Heart left ventricle (tissue), 16 donors: ENCODE results near the gene CPNE8. TPM values are rescaled to one million over a fixed set of nuclear protein-coding genes. Genes with fewer than 3 reads are reported as not detected.

Source experiments
- ATAC-seq, 4 donors: fragments of 200-7000 bp; cut with Tn5 transposase; one replicate each; pipeline ENCODE4 v1.9.1; 2020 to 2022; ENCODE audit warnings: moderate library complexity in 4 of 4, mild to moderate bottlenecking in 3 of 4, moderate number of reproducible peaks in 1 of 4
- DNase-seq, 5 donors: peaks; one replicate each; pipeline ENCODE4 v3.0.0-alpha.2; 2020
- H3K27ac ChIP-seq, 12 donors: fragments of 200-600 bp; sonication (generic) in 4 of 12; one replicate each; pipeline versions ENCODE4 v1.5.0 to v1.8.0; 2016 to 2022; ENCODE audit warnings: mild to moderate bottlenecking in 2 of 12
- H3K27me3 ChIP-seq, 9 donors: fragments of 200-600 bp; sonication (generic) in 2 of 9; one replicate each; pipeline versions ENCODE4 v1.5.1 to v1.8.0; 2016 to 2022; ENCODE audit warnings: mild to moderate bottlenecking in 3 of 9
- H3K36me3 ChIP-seq, 9 donors: fragments of 200-600 bp; sonication (generic) in 2 of 9; one replicate each; pipeline versions ENCODE4 v1.5.0 to v1.8.0; 2018 to 2022; ENCODE audit warnings: mild to moderate bottlenecking in 2 of 9
- H3K4me1 ChIP-seq, 12 donors: fragments of 200-600 bp; sonication (generic) in 4 of 12; one replicate each; pipeline versions ENCODE4 v1.5.0 to v1.8.0; 2016 to 2022; ENCODE audit warnings: mild to moderate bottlenecking in 3 of 12
- H3K4me3 ChIP-seq, 12 donors: fragments of 200-600 bp; sonication (generic) in 4 of 12; one replicate each; pipeline versions ENCODE4 v1.5.0 to v1.8.0; 2017 to 2022; ENCODE audit warnings: mild to moderate bottlenecking in 9 of 12, moderate library complexity in 4 of 12
- H3K9me3 ChIP-seq, 12 donors: fragments of 200-600 bp; sonication (generic) in 4 of 12; one replicate each; pipeline versions ENCODE4 v1.5.0 to v1.8.0; 2016 to 2022; ENCODE audit warnings: mild to moderate bottlenecking in 1 of 12
- POLR2A ChIP-seq, 2 donors: fragments of 450-650 bp; IDR thresholded peaks; one replicate each; pipeline ENCODE4 v1.6.1; 2017; ENCODE audit warnings: antibody characterized with exemption in 2 of 2, mild to moderate bottlenecking in 2 of 2, moderate library complexity in 2 of 2
- WGBS, 4 donors: extraction: QIAGEN DNeasy Blood & Tissue Kit in 2 of 4; methylation state at CpG; one replicate each; pipeline versions ENCODE4 v1.1.5 to v1.1.7; 2013 to 2018; 5-methylcytosine and 5-hydroxymethylcytosine counted together
- intact Hi-C, 10 donors: fragments of 100-400 bp; cut with DNase I; formaldehyde crosslinking; loops; one replicate each; pipeline versions ENCODE4 v1.11.1 to v1.14.2; 2022
- polyA plus RNA-seq, 2 donors: library from polyadenylated mRNA; stranded (reverse); fragments of 200-250 nt; gene quantifications; one replicate each; pipeline ENCODE4 v1.2.3, GENCODE V29; 2013
- total RNA-seq, 9 donors: library from RNA; depleted of rRNA in 2 of 9; stranded (reverse); fragments of >200 nt in 2 of 9; fragmentation: NEBNext Ultra II Directional in 3 of 9; extraction: Animal tissue kit (Norgen Biotek cat#: 25700) in 3 of 9; gene quantifications; one replicate each; pipeline versions ENCODE4 v1.1.0 to v1.2.4, GENCODE V29; 2016 to 2023
- TF ChIP-seq, protein P1 (sequence below), 12 donors: fragments of 200-600 bp; sonication (generic) in 4 of 12; IDR thresholded peaks; one replicate each; pipeline versions ENCODE4 v1.5.0 to v1.8.0; 2018 to 2022; ENCODE audit warnings: antibody characterized with exemption in 12 of 12, mild to moderate bottlenecking in 5 of 12
- donor health status: ischemic (EF 13 %, LVEDD 7.1; RV severe dilation, severe dysfunction).
- donor health status: healthy with polysubstance abuse.
- donor health status: DM: no; HTN: yes; CAD: no.
- donor health status: DM: no; HTN: no; CAD: no.
- donor health status: ischemic (EF 25% LVEDD 6.9; RV normal size, moderate dysfunction).
- donor health status: ischemic (EF 25% LVEDD 5.7; RV mildly dilated, moderate dysfunction).
- donor health status: healthy.
- donor health status: DM: yes; HTN: yes; CAD: no.
- donor health status: ischemic (EF 35%, LVEDD 5.7; RV mildly dilated, moderate dysfunction).
- donor health status: nonischemic (EF 11% LVEDD 7.7; RV severe dilation, severe dysfunction).
- donor health status: DM: yes; HTN: yes; CAD: no.
- donor health status: PGD.
- donor health status: ischemic (EF 29% LVEDD 5.4; RV normal size, mild dysfunction).
- donor health status: nonischemic (EF 23%, LVEDD 6.1; RV moderate dilation, normal function).

Gene CPNE8
- total and polyA plus RNA-seq, 11 donors: 2.9 to 15.1 (median 4.5) TPM

DNA sequence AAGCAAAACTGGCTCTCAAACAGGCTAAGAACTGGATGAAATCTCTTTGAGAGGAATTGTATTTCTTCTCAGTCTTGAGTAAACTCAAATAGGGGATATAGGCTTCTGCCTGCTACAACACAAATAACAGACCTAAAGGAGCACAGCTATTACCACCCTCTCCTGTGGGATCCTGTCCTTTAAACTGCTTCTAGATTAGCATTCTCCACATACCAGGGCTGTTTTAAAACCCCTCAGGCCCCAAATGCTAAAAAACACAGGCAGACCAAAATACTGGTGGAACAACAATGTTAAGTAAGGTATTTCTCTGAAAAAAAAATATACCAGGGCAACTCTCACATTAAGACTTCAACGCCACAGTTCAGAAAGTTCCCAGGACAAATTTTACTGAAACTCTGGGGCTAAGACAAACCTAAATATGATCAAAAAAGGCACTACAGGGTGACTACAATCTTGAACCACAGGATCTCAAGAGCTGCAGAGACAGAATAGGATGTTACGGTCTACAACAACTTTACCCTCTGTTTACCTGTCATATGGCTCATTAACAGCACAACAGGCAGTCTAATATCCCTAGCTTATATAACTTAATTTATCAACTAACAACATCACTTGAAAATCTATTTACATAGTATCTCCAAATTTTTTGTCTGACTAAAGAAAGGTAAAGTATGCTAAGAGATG lies 7.2 kb downstream of the CPNE8 start:
- WGBS, 4 donors: 78 to 88% (median 85%) methylated on average over 2 of the region's 2 CpGs
- H3K9me3 ChIP-seq: no peaks in the 10 kb centered on the region
- no peak for ATAC-seq
- TF ChIP-seq, protein P1, sequence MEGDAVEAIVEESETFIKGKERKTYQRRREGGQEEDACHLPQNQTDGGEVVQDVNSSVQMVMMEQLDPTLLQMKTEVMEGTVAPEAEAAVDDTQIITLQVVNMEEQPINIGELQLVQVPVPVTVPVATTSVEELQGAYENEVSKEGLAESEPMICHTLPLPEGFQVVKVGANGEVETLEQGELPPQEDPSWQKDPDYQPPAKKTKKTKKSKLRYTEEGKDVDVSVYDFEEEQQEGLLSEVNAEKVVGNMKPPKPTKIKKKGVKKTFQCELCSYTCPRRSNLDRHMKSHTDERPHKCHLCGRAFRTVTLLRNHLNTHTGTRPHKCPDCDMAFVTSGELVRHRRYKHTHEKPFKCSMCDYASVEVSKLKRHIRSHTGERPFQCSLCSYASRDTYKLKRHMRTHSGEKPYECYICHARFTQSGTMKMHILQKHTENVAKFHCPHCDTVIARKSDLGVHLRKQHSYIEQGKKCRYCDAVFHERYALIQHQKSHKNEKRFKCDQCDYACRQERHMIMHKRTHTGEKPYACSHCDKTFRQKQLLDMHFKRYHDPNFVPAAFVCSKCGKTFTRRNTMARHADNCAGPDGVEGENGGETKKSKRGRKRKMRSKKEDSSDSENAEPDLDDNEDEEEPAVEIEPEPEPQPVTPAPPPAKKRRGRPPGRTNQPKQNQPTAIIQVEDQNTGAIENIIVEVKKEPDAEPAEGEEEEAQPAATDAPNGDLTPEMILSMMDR (IDR thresholded peaks at IDR 0.05): no peak
- TF ChIP-seq POLR2A (IDR thresholded peaks at IDR 0.05): no peak
- H3K4me1 ChIP-seq: peaks cover 0 to 26% (median 1%) of the 10 kb centered on the region in 12 donors
- no peaks in the 10 kb centered on the region for H3K36me3 ChIP-seq
- DNase-seq: no peak
- no peak overlapping the region for H3K27ac ChIP-seq
- H3K27me3 ChIP-seq: no peaks in the 10 kb centered on the region
- no peak overlapping the region for H3K4me3 ChIP-seq
- intact Hi-C loops: no loop called here

DNA sequence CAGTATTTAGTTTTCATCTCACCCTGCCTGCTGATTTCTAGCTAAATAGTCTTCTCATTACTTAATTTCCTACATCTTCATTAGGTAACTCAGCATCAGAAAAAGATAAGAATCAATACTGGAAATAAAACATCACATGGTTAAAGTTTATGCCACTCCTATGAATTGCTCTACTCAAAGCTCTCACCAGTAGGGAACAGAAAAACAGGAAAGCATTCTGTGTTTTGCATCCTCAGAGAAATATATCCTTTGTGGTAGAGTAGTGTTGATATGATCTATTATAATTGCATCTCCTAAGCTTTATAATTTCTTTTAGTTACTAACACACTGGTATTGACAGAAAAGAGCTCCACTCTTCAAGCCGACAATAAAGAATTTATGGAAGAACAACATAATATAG lies 9.9 kb downstream of the CPNE8 start:
- Histone ChIP-seq H3K27ac (peak overlapping the region in 4 of 12 donors; percentile 20 to 37 (median 22)), H3K4me3 (no peak overlapping the region), H3K9me3 (no peaks in the 10 kb centered on the region), H3K36me3 (no peaks in the 10 kb centered on the region), H3K27me3 (no peaks in the 10 kb centered on the region), H3K4me1 (peaks cover 0 to 16% (median 0%) of the 10 kb centered on the region in 12 donors)
- TF ChIP-seq, protein P1 (IDR thresholded peaks at IDR 0.05): no peak
- no peak for TF ChIP-seq POLR2A (IDR thresholded peaks at IDR 0.05)
- DNase-seq (no peak), ATAC-seq (peak in 1 of 4 donors; percentile 16)
- WGBS, 4 donors: 70 to 86% (median 75%) methylated on average over 1 of the region's 1 CpG
- intact Hi-C loops: no loop called here

DNA sequence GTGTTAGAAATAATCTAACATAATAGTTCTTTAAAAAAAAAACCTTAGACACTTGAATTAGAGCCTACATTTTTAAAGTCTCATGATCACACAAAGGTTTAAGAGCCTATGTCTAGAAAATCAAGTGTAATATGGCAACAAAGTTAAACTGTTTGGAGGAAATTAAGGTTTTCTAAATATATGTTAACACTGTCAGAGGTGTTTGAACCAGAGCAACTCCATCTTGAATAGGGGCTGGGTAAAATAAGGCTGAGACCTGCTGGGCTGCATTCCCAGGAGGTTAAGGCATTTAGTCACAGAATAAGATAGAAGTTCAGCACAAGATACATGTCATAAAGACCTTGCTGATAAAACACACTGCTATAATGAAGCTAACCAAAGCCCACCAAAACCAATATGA lies 12.4 kb downstream of the CPNE8 start:
- DNase-seq: no peak
- Histone ChIP-seq H3K4me1 (peaks cover 0 to 20% (median 0%) of the 10 kb centered on the region in 12 donors), H3K4me3 (no peak overlapping the region), H3K27ac (no peak overlapping the region), H3K9me3 (no peaks in the 10 kb centered on the region), H3K36me3 (no peaks in the 10 kb centered on the region), H3K27me3 (no peaks in the 10 kb centered on the region)
- TF ChIP-seq, protein P1 (IDR thresholded peaks at IDR 0.05): no peak
- TF ChIP-seq POLR2A (IDR thresholded peaks at IDR 0.05): no peak
- intact Hi-C loops: no loop called here
- no peak for ATAC-seq

DNA sequence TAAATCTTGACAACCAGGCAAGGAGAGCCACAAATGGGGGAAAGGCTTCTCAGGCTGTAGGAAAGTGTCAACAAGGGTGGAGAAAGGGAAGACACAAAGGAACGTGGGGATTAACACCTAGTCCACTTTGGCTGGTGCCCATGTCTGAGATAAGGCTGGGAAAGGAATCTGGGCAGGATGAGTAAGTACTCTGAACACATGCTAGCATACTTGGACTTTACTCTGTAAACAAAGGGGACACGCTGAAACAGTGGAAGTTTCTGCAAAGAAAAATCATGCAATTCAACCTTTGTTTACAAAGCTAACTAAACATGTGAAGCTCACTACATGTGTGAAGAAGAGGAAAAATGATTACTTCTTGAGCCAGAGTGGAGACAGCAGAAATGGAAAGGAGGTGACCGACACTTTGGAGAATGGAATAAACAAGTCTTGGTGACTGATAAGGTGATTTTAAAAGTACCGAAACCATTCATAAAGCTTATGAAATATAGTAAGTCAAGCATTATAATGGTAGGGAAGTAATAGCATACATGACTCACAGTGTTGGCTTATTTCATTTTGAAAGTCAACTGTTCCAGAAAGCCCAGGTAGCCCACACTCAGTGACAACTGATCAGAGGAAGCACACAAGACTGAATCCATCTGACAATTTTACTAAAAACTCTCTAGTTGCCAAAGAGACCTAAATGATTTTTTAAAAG lies 13.2 kb downstream of the CPNE8 start:
- 66 to 73% (median 68%) methylated on average over 4 of the region's 4 CpGs for WGBS, 4 donors
- no peaks in the 10 kb centered on the region for H3K36me3 ChIP-seq
- no peak for DNase-seq
- H3K27me3 ChIP-seq: no peaks in the 10 kb centered on the region
- H3K4me3 ChIP-seq: no peak overlapping the region
- no peak overlapping the region for H3K27ac ChIP-seq
- intact Hi-C loops: no loop called here
- H3K4me1 ChIP-seq: peaks cover 0 to 20% (median 0%) of the 10 kb centered on the region in 12 donors
- TF ChIP-seq POLR2A (IDR thresholded peaks at IDR 0.05): no peak
- TF ChIP-seq, protein P1 (IDR thresholded peaks at IDR 0.05): no peak
- no peaks in the 10 kb centered on the region for H3K9me3 ChIP-seq
- ATAC-seq: no peak
